Measurements from ENCODE around the gene S100A16. TPM values are rescaled to one million over a fixed set of nuclear protein-coding genes. Genes with fewer than 3 reads are reported as not detected.

Gene S100A16
- total and polyA plus RNA-seq, 9 of the 15 experiments (the other 6 are each of a cell fraction or from before 2014, with no cell fraction given) = 1.6 to 6.9 (median 4.3) TPM

DNA sequence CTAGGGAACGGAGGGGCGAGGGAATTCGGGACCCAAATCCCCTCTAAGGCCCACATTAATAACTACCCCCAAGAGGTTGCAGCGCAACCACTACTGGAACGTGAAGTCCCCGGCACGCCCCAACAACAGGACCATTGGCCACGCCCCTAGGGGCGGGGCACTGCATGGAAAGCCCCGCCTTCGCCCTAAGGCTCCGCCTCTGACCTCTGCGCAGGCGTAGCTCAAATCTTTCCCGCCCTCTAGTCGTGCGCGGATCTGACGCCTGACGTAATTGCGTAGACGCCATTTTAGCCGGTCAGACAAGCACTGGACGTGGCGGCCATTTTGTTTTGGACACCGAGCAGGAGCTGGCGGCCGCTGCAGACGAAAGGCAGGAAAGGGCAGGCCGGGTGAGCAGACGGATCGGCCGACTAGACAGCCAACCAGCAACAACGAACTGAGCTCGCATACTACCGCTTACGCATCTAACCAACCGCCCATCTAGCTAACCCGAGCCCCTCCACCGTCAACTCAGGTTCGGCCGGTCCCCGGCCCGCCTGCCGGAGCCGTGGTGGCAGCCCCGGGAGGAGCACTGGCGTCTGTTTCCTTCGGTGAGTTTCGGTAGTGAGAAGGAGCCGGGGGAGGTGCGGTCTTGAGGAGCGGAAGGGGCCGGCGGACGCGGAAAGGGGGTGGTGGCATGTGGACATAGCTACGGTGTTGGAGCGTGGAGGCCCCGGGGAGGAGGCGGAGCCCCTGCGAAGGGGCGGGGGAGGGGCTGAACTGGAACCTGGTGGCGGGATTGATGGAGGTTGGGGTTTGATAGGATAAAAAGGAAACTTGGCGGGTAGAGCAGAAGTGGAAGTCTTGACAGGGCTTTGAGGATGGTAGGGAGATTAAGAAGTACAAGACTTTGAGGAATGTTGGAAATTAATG lies 21.1 kb upstream of the S100A16 start, which contains the start of gene CHTOP (continued):
- TF ChIP-seq, protein P1, sequence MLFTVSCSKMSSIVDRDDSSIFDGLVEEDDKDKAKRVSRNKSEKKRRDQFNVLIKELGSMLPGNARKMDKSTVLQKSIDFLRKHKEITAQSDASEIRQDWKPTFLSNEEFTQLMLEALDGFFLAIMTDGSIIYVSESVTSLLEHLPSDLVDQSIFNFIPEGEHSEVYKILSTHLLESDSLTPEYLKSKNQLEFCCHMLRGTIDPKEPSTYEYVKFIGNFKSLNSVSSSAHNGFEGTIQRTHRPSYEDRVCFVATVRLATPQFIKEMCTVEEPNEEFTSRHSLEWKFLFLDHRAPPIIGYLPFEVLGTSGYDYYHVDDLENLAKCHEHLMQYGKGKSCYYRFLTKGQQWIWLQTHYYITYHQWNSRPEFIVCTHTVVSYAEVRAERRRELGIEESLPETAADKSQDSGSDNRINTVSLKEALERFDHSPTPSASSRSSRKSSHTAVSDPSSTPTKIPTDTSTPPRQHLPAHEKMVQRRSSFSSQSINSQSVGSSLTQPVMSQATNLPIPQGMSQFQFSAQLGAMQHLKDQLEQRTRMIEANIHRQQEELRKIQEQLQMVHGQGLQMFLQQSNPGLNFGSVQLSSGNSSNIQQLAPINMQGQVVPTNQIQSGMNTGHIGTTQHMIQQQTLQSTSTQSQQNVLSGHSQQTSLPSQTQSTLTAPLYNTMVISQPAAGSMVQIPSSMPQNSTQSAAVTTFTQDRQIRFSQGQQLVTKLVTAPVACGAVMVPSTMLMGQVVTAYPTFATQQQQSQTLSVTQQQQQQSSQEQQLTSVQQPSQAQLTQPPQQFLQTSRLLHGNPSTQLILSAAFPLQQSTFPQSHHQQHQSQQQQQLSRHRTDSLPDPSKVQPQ (CRISPR knock-in tag; IDR thresholded peaks at IDR 0.05; ENCODE audit: borderline replicate concordance) = no peak
- TF ChIP-seq HOXB6 (CRISPR knock-in tag; IDR thresholded peaks at IDR 0.05; ENCODE audit: borderline replicate concordance) (no peak), CXXC5 (CRISPR knock-in tag; IDR thresholded peaks at IDR 0.05) (peak; percentile 88), PHB (CRISPR knock-in tag; IDR thresholded peaks at IDR 0.05) (0 out of 2 replicates have a peak, but pooled peaks have one; percentile 34), POLR2B (IDR thresholded peaks at IDR 0.05; ENCODE audit: low read depth, partially characterized antibody) (peak; percentile 95), ZNF12 (CRISPR knock-in tag; IDR thresholded peaks at IDR 0.05) (no peak), BRD9 (IDR thresholded peaks at IDR 0.05; ENCODE audit: low read depth, partially characterized antibody) (peak; percentile 96), RBM22 (IDR thresholded peaks at IDR 0.05; ENCODE audit: low read depth, low read length, poor library complexity, severe bottlenecking) (peak; percentile 42), POLR2G (IDR thresholded peaks at IDR 0.05; ENCODE audit: low read depth, low read length) (peak; percentile 98), ZNF143 (CRISPR knock-in tag; IDR thresholded peaks at IDR 0.05) (no peak), STAG1 (CRISPR knock-in tag; IDR thresholded peaks at IDR 0.05; ENCODE audit: borderline replicate concordance) (no peak), FOXK1 (CRISPR knock-in tag; IDR thresholded peaks at IDR 0.05; ENCODE audit: borderline replicate concordance) (peak; percentile 95)
- TF ChIP-seq, protein P2, sequence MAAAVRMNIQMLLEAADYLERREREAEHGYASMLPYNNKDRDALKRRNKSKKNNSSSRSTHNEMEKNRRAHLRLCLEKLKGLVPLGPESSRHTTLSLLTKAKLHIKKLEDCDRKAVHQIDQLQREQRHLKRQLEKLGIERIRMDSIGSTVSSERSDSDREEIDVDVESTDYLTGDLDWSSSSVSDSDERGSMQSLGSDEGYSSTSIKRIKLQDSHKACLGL (CRISPR knock-in tag; IDR thresholded peaks at IDR 0.05; ENCODE audit: borderline replicate concordance, poor library complexity, severe bottlenecking) = no peak
- TF ChIP-seq, protein P3, sequence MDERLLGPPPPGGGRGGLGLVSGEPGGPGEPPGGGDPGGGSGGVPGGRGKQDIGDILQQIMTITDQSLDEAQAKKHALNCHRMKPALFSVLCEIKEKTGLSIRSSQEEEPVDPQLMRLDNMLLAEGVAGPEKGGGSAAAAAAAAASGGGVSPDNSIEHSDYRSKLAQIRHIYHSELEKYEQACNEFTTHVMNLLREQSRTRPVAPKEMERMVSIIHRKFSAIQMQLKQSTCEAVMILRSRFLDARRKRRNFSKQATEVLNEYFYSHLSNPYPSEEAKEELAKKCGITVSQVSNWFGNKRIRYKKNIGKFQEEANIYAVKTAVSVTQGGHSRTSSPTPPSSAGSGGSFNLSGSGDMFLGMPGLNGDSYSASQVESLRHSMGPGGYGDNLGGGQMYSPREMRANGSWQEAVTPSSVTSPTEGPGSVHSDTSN (CRISPR knock-in tag; IDR thresholded peaks at IDR 0.05; ENCODE audit: low read depth) = no peak
- TF ChIP-seq, protein P3 (tag; conservative IDR thresholded peaks at IDR 0.05; ENCODE audit: low read depth) = no peak
- TF ChIP-seq, protein P4, sequence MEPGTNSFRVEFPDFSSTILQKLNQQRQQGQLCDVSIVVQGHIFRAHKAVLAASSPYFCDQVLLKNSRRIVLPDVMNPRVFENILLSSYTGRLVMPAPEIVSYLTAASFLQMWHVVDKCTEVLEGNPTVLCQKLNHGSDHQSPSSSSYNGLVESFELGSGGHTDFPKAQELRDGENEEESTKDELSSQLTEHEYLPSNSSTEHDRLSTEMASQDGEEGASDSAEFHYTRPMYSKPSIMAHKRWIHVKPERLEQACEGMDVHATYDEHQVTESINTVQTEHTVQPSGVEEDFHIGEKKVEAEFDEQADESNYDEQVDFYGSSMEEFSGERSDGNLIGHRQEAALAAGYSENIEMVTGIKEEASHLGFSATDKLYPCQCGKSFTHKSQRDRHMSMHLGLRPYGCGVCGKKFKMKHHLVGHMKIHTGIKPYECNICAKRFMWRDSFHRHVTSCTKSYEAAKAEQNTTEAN (CRISPR knock-in tag; IDR thresholded peaks at IDR 0.05) = no peak
- TF ChIP-seq, protein P5, sequence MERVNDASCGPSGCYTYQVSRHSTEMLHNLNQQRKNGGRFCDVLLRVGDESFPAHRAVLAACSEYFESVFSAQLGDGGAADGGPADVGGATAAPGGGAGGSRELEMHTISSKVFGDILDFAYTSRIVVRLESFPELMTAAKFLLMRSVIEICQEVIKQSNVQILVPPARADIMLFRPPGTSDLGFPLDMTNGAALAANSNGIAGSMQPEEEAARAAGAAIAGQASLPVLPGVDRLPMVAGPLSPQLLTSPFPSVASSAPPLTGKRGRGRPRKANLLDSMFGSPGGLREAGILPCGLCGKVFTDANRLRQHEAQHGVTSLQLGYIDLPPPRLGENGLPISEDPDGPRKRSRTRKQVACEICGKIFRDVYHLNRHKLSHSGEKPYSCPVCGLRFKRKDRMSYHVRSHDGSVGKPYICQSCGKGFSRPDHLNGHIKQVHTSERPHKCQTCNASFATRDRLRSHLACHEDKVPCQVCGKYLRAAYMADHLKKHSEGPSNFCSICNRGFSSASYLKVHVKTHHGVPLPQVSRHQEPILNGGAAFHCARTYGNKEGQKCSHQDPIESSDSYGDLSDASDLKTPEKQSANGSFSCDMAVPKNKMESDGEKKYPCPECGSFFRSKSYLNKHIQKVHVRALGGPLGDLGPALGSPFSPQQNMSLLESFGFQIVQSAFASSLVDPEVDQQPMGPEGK (CRISPR knock-in tag; IDR thresholded peaks at IDR 0.05; ENCODE audit: borderline replicate concordance) = no peak

Data from K562 (cell line).